Measurements from ENCODE around the gene MYO7B. TPM values are rescaled to one million over a fixed set of nuclear protein-coding genes. Genes with fewer than 3 reads are reported as not detected.
A peak's percentile ranks its signal among the peaks of the same experiment; 100 is the strongest.

MYO7B gene
- total and polyA plus RNA-seq, 4 donors = 0.51 to 4.7 (median 1.9) TPM

GRCh38 chr2:127636248-127637235, 101.1 kb downstream of the MYO7B start:
- Histone ChIP-seq H3K4me1 (ENCODE audit: control insufficient read depth in 5 of 5, insufficient read depth in 5 of 5, low read length in 5 of 5) (peaks cover 0 to 56% (median 12%) of the 10 kb centered on the region in 5 donors), H3K4me3 (no peak overlapping the region), H3K36me3 (ENCODE audit: control insufficient read depth in 4 of 4, insufficient read depth in 4 of 4, low read length in 4 of 4) (peaks cover 0 to 12% (median 0%) of the 10 kb centered on the region in 4 donors), H3K27ac (ENCODE audit: low read depth in 1 of 2, low read length in 1 of 2) (peak overlapping the region; percentile 61 to 92), H3K27me3 (ENCODE audit: control insufficient read depth in 3 of 3, insufficient read depth in 3 of 3, low read length in 2 of 3) (no peaks in the 10 kb centered on the region), H3K9me3 (ENCODE audit: control insufficient read depth in 4 of 4, insufficient read depth in 3 of 4, low read length in 3 of 4) (no peaks in the 10 kb centered on the region), H3K9ac (ENCODE audit: insufficient read depth in 1 of 2, low read length in 2 of 2) (no peak overlapping the region)
- DNase-seq (no peak), ATAC-seq (ENCODE audit: insufficient read depth, low FRiP score) (no peak)
- no peak for TF ChIP-seq CTCF (IDR thresholded peaks at IDR 0.05; ENCODE audit: control extremely low read depth, extremely low read depth)
- 90 to 95% methylated on average over 31 to 33 of the region's 33 CpGs for WGBS, 2 donors

GRCh38 chr2:127637236-127637630, 101.8 kb downstream of the MYO7B start:
- peaks cover 0 to 61% (median 12%) of the 10 kb centered on the region in 5 donors for H3K4me1 ChIP-seq (ENCODE audit: control insufficient read depth in 5 of 5, insufficient read depth in 5 of 5, low read length in 5 of 5)
- H3K4me3 ChIP-seq = no peak overlapping the region
- H3K27me3 ChIP-seq (ENCODE audit: control insufficient read depth in 3 of 3, insufficient read depth in 3 of 3, low read length in 2 of 3) = no peaks in the 10 kb centered on the region
- no peak overlapping the region for H3K9ac ChIP-seq (ENCODE audit: insufficient read depth in 1 of 2, low read length in 2 of 2)
- peak overlapping the region; percentile 61 to 92 for H3K27ac ChIP-seq (ENCODE audit: low read depth in 1 of 2, low read length in 1 of 2)
- TF ChIP-seq CTCF (IDR thresholded peaks at IDR 0.05; ENCODE audit: control extremely low read depth, extremely low read depth) = no peak
- peaks cover 0 to 12% (median 0%) of the 10 kb centered on the region in 4 donors for H3K36me3 ChIP-seq (ENCODE audit: control insufficient read depth in 4 of 4, insufficient read depth in 4 of 4, low read length in 4 of 4)
- H3K9me3 ChIP-seq (ENCODE audit: control insufficient read depth in 4 of 4, insufficient read depth in 3 of 4, low read length in 3 of 4) = no peaks in the 10 kb centered on the region
- WGBS, 2 donors = 66 to 70% methylated on average over 13 of the region's 13 CpGs
- DNase-seq = no peak
- no peak for ATAC-seq (ENCODE audit: insufficient read depth, low FRiP score)

GRCh38 chr2:127637725-127638252, 102.3 kb downstream of the MYO7B start:
- H3K27me3 ChIP-seq (ENCODE audit: control insufficient read depth in 3 of 3, insufficient read depth in 3 of 3, low read length in 2 of 3) = no peaks in the 10 kb centered on the region
- H3K4me1 ChIP-seq (ENCODE audit: control insufficient read depth in 5 of 5, insufficient read depth in 5 of 5, low read length in 5 of 5) = peaks cover 0 to 61% (median 12%) of the 10 kb centered on the region in 5 donors
- 31 to 33% methylated on average over 8 of the region's 8 CpGs for WGBS, 2 donors
- DNase-seq (peak; percentile 56 to 79 (median 64)), ATAC-seq (ENCODE audit: insufficient read depth, low FRiP score) (peak; percentile 6)
- H3K9ac ChIP-seq (ENCODE audit: insufficient read depth in 1 of 2, low read length in 2 of 2) = no peak overlapping the region
- H3K9me3 ChIP-seq (ENCODE audit: control insufficient read depth in 4 of 4, insufficient read depth in 3 of 4, low read length in 3 of 4) = no peaks in the 10 kb centered on the region
- H3K36me3 ChIP-seq (ENCODE audit: control insufficient read depth in 4 of 4, insufficient read depth in 4 of 4, low read length in 4 of 4) = peaks cover 0 to 12% (median 0%) of the 10 kb centered on the region in 4 donors
- TF ChIP-seq CTCF (IDR thresholded peaks at IDR 0.05; ENCODE audit: control extremely low read depth, extremely low read depth) = no peak
- H3K27ac ChIP-seq (ENCODE audit: low read depth in 1 of 2, low read length in 1 of 2) = peak overlapping the region; percentile 61 to 92
- no peak overlapping the region for H3K4me3 ChIP-seq
